OCI-M1 (cell line): Measurements from ENCODE around the gene C16orf89.
"Not testable (repeated sequence)": the region's sequence is repeated elsewhere in the genome, so short reads cannot be mapped to it uniquely, and the experiment has no call there.

ENCODE experiments used
- DNase-seq: peaks from one replicate; lab custom pipeline; 2025; lab: John Stamatoyannopoulos, UW

C16orf89 gene

GRCh38 chr16:5060073-5060641 is 5.6 kb downstream of the C16orf89 start:
- DNase-seq, result no peak

DNA sequence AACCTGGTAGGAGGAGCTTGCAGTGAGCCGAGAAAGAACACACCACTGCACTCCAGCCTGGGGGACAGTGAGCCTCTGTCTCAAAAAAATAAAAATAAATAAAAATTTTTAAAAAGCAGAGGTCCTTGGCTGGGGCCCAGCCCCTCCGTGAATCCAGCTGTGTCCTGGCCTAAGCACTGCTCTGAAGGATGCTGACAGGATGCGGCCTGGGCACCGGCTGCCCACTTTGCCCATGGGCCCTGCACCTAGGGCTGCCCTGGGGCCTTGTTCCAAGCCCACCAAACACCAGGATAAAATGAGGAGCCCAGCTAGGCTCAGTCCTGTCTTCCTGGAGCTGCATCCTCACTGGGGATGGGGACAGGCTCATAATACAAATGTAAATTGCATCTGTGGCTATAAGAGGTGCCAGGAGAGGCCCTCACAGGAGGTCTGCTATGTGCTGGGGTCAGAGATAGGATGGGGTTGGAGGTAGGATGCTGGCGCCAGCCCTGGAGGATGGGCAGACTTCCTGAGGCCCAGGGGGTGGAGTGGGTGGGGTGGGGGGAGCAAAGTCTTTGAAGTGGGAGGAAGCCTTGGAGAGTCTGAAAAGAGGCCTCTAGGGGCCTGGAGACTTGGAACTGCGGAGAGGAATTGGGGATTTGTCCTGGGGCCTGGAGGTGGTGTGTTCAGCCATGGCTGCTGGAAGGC is 6.2 kb downstream of the C16orf89 start:
- DNase-seq, result no peak

DNA sequence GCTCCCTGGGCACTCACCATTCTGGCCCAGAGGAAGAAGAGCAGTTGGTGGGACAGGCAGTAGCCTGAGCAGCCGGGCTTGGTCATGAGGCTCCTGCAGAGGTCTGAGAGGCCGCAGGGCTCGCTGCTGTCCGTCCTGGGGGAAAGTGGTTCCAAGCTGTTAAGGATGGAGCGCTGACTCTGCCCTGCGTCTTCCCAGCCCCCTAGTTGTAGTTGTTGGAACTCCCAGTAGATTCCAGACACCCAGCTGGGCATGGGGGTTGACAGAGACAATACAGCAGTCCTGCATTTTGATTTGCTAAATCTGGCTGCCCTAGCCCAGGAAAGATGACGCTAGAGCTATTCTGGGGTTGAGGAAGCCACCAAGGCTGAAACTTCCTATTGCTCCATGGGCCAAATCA is 7.3 kb downstream of the C16orf89 start:
- DNase-seq, result no peak

GRCh38 chr16:5056352-5056751 is 9.4 kb downstream of the C16orf89 start:
- peak; percentile 72 for DNase-seq

GRCh38 chr16:5054876-5055865 is 10.6 kb downstream of the C16orf89 start:
- DNase-seq, result no peak

DNA sequence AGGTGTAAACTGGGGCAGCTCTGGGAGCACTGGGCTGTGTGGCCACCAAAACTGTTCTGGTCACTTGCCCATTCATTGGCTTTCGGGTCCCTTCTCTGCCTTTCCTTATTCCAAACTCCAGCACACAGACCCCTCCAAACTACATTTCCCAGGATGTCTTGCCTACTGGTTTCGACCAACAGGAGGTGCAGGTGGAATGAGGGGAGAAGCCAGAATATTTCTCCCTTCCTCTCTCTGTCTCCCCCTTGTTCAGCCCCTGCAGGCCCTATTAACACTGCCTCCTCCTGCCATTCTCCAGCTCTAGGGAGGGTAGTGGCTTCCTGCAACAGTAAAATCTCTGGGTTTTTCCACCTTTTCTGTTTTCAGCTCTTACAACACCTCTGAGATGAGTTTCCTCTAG is 18.8 kb downstream of the C16orf89 start:
- DNase-seq, result no peak

- DNase-seq, result no peak
These were observed 20.1 kb downstream of the C16orf89 start for GRCh38 chr16:5045499-5046115.

DNA sequence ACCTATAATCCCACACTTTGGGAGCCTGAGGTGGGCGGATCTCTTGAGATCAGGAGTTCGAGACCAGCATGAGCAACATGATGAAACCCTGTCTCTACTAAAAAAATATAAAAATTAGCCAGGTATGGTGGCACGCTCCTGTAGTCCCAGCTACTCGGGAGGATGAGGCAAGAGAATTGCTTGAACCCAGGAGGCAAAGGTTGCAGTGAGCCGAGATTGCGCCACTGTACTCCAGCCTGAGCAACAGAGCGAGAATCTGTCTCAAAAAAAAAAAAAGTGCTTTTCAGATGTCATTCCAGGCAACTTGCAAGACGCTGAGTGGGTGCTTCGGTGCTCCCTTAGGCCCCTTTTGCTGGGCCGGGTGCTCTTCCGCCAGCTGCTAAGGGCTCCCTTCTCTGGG is 21.2 kb downstream of the C16orf89 start:
- not testable (repeated sequence) for DNase-seq

- no peak for DNase-seq
These were observed 21.7 kb downstream of the C16orf89 start for GRCh38 chr16:5044011-5044540.

DNA sequence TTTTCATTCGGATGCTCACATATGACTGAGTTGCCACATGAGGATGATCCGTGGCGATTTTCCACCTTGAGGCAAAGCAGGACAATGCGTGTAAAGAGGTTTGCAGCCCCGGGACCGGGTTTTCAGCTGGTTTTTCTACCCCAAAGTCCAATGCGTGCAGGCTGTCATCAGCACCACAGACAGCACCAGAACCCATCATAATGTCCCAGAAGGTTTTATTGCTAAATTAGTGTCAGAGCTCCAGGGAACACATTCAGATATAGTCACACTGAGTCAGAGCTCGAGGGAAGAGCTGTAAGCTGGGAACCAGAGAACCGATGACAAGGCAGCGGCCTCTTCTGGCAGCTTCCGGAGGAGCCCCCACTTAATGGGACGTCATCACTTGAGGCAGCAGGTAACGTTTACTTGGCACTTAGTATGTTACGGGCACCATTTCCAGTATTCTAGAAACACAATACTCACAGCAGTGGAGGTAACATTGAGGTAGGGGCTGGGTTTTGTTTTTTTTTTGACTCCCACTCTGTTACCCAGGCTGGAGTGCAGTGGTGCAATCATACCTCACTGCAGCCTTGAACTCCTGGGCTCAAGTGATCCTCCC is 23.1 kb downstream of the C16orf89 start:
- no peak for DNase-seq

GRCh38 chr16:5041600-5042133 is 24.1 kb downstream of the C16orf89 start:
- no peak for DNase-seq

- no peak for DNase-seq
These were observed 25.3 kb downstream of the C16orf89 start for GRCh38 chr16:5040451-5040850.

DNA sequence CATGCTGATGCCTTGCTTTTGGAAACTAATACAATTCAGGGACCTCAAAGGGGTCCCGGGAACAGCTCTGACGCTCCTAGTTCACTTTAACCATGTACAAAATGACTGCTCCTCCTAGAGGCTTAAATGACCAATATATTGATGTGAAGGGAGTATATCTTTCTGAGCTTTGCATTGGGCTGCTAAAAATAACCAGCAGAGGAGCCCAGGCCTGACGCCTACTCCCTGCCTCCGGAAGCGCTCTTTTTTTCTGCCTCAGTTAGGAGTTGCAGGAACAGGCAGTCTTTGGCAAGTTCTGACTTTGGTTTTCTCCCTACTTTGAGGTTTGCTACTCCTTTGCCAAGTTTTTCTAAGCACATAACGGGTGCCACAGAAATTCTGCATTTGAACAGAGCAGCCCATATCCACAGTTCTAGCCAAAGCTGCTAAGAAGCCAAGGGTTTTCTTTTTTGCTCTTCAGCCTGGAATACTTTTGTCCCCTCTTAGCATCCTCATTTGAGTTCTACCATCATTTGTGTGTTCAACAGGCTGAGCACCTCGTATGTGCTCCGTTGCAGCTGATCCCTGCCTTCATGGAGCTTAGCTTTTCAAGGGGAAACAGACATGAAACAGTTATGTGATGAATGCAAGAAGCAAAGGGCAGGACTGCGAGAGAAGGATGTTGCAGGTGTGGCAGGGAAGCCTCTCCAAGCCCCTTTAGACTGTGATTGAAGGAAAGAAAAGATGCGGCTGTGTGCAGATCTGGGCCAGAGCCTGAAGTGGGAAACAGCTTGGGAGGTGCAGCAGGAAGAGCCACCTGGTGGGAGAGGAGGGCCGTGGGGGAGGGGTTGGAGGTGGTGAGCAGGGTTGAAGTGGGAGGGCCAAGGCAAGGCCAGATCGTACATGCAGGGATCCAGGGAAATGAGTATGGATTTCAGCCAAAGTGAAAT is 29.3 kb downstream of the C16orf89 start:
- peak; percentile 12 for DNase-seq

GRCh38 chr16:5035909-5036227 is 29.9 kb downstream of the C16orf89 start:
- no peak for DNase-seq

- DNase-seq, result no peak
These were observed 31.6 kb downstream of the C16orf89 start for GRCh38 chr16:5034167-5034523.

DNA sequence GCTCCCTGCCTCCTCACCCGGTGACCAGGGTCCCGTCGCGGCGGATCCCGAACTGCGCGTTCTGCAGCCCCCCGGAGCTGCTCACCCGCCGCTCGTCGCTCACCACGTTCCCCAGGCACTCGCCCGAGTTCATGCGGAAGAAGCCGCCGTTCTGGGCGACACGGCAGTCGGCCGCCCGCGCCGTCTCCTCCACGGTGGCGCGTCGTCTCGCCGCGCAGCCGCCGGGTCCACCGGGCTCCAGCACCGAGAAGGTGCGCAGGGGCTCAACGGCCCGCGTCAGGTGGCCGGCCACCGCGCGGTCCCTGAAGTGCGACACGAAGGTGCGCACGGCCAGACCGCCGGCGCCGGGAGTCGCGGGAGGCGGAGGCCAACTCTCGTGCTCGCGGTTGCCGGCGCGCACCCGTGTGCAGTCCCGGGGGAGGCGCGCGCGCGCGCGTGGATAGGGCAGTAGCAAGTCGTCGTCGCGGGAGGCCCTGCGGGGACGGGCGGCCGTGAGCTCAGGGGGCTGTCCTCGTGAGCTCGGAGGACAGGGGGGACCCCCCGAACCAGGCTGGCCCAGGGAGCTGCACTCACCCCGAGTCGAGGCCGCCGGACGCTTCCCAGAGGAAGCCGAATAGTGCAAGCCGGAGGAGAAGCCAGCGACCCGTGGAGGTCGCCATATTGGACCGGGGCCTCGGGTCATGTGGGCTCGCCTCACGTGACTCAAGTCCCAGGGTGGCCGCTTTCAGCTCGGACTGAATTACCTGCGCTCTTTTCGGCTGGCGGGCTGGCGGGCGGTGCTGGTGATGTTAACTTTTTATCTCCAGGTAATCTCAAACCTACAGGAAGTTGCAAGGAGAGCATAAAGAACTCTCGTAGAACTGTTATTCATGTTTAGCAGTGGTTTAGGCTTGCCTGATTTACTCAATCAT is 32.2 kb downstream of the C16orf89 start, which contains the start of gene NAGPA:
Gene NAGPA (minus strand): TSS at position 680 of the 911 bp plus-strand sequence. CDS start 21 bp downstream, at position 659.
- peak; percentile 83 for DNase-seq

DNA sequence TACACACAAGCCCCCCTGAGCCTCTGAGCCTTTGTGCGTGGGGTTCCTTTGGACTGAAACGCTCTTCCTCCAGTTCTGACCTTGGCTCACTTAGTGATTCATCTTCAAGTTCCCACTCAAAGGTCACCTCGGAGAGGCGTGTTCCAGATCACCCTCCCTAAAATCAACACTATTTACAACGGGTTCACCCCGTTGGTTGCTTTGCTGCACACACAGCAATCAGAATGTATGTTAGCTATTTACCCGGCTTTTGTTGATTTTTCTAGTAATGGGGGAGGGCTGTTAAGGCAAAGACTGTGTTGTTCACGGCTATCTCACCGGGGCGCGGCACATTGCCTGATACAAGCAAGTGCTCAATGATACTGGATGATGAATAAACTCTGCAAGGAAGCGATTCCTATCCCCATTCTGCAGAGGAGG is 33.0 kb downstream of the C16orf89 start:
- no peak for DNase-seq

DNA sequence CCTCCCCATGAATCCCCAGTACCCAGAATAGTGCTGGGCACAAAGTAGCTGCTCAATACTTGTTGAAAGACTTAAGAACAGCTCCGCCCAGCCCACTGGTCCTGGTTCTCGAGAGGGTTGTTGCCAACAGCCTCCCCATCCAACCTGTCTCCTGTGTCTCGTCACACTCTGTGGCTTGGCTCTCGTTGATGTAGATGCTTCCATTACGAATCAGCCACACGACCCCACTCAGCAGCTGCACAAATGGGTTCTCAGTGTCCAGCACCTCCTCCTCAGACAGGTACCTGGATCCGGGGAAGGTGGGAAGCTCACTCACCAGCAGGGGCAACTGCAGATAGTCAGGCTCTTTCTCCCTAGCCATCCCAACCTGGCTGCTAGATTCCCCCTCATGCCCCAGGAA is 34.2 kb downstream of the C16orf89 start:
- no peak for DNase-seq

- no peak for DNase-seq
These were observed 35.4 kb downstream of the C16orf89 start for GRCh38 chr16:5030251-5030870.
